SK-N-SH treated with all-trans-retinoic acid at 6 μM for 48 hours (cell line): ENCODE measurements around the gene NUS1.

Source experiments
- ATAC-seq: fragments of 200-7000 bp; cut with Tn5 transposase; 3 replicates; pipeline ENCODE4 v1.9.1; 2020; ENCODE audit warnings: mild to moderate bottlenecking, moderate library complexity
- ARNTL ChIP-seq: fragments of 450-650 bp; formaldehyde crosslinking; IDR thresholded peaks from 2 replicates; pipeline ENCODE4 v1.5.0; 2020; ENCODE audit warnings: low read depth, mild to moderate bottlenecking, moderate library complexity, borderline replicate concordance
- BACH2 ChIP-seq: fragments of 250-450 bp; sonication (Bioruptor Pico); IDR thresholded peaks from 2 replicates; pipeline ENCODE4 v1.9.0; 2021; ENCODE audit warnings: mild to moderate bottlenecking, borderline replicate concordance
- CREB5 ChIP-seq: fragments of 250-450 bp; sonication (Bioruptor Pico); IDR thresholded peaks from 2 replicates; pipeline ENCODE4 v1.5.1; 2020; ENCODE audit warnings: low read depth, mild to moderate bottlenecking, moderate library complexity
- CSDC2 ChIP-seq: fragments of 250-450 bp; sonication (Bioruptor Pico); IDR thresholded peaks from 2 replicates; pipeline ENCODE4 v1.5.0; 2020; ENCODE audit warnings: mild to moderate bottlenecking, moderate library complexity
- CSRNP3 ChIP-seq: fragments of 250-450 bp; sonication (Bioruptor Pico); IDR thresholded peaks from 2 replicates; pipeline ENCODE4 v1.5.1; 2021; ENCODE audit warnings: mild to moderate bottlenecking, moderate library complexity
- ESRRG ChIP-seq: fragments of 250-450 bp; sonication (Bioruptor Pico); IDR thresholded peaks from 2 replicates; pipeline ENCODE4 v1.6.1; 2021; ENCODE audit warnings: mild to moderate bottlenecking
- GLIS3 ChIP-seq: fragments of 250-450 bp; sonication (Bioruptor Pico); IDR thresholded peaks from 2 replicates; pipeline ENCODE4 v1.5.0; 2020; ENCODE audit warnings: mild to moderate bottlenecking, moderate library complexity
- ISL1 ChIP-seq: fragments of 250-450 bp; sonication (Bioruptor Pico); IDR thresholded peaks from 2 replicates; pipeline ENCODE4 v2.1.2; 2022; ENCODE audit warnings: mild to moderate bottlenecking, moderate library complexity
- PATZ1 ChIP-seq: fragments of 250-450 bp; sonication (Bioruptor Pico); IDR thresholded peaks from 2 replicates; pipeline ENCODE4 v1.8.0; 2020; ENCODE audit warnings: mild to moderate bottlenecking, moderate library complexity, borderline replicate concordance
- POU6F1 ChIP-seq: fragments of 250-450 bp; sonication (Bioruptor Pico); IDR thresholded peaks from 2 replicates; pipeline ENCODE4 v1.8.0; 2021; ENCODE audit warnings: low read depth, mild to moderate bottlenecking, moderate library complexity, borderline replicate concordance
- PPARA ChIP-seq: fragments of 250-450 bp; sonication (Bioruptor Pico); IDR thresholded peaks from 2 replicates; pipeline ENCODE4 v1.5.0; 2020; ENCODE audit warnings: mild to moderate bottlenecking, borderline replicate concordance
- RARB ChIP-seq: fragments of 250-450 bp; sonication (Bioruptor Pico); IDR thresholded peaks from 2 replicates; pipeline ENCODE4 v1.8.0; 2021; ENCODE audit warnings: mild to moderate bottlenecking, moderate library complexity
- SNAI2 ChIP-seq: fragments of 250-450 bp; sonication (Bioruptor Pico); IDR thresholded peaks from 2 replicates; pipeline ENCODE4 v1.5.0; 2020; ENCODE audit warnings: mild to moderate bottlenecking, moderate library complexity
- TCF4 ChIP-seq: fragments of 250-450 bp; sonication (Bioruptor Pico); IDR thresholded peaks from 2 replicates; pipeline ENCODE4 v1.8.0; 2021; ENCODE audit warnings: mild to moderate bottlenecking, moderate library complexity, borderline replicate concordance
- TOX ChIP-seq: fragments of 250-450 bp; sonication (Bioruptor Pico); IDR thresholded peaks from 2 replicates; pipeline ENCODE4 v1.8.0; 2021; ENCODE audit warnings: mild to moderate bottlenecking, moderate library complexity, borderline replicate concordance
- TSHZ2 ChIP-seq: fragments of 250-450 bp; sonication (Bioruptor Pico); IDR thresholded peaks from 2 replicates; pipeline ENCODE4 v1.5.0; 2020; ENCODE audit warnings: mild to moderate bottlenecking, moderate library complexity
- ZC3H10 ChIP-seq: fragments of 250-450 bp; sonication (Bioruptor Pico); IDR thresholded peaks from 2 replicates; pipeline ENCODE4 v1.5.1; 2021; ENCODE audit warnings: mild to moderate bottlenecking, moderate library complexity
- ZFP3 ChIP-seq: fragments of 250-450 bp; sonication (Bioruptor Pico); IDR thresholded peaks from 2 replicates; pipeline ENCODE4 v1.5.0; 2020; ENCODE audit warnings: mild to moderate bottlenecking, moderate library complexity
- ZFP30 ChIP-seq: fragments of 450-650 bp; formaldehyde crosslinking; IDR thresholded peaks from 2 replicates; pipeline ENCODE4 v1.5.0; 2022; ENCODE audit warnings: mild to moderate bottlenecking, moderate library complexity
- ZNF70 ChIP-seq: fragments of 450-650 bp; formaldehyde crosslinking; IDR thresholded peaks from 2 replicates; pipeline ENCODE4 v1.5.0; 2020; ENCODE audit warnings: mild to moderate bottlenecking, moderate library complexity
- ZNF8 ChIP-seq: fragments of 450-650 bp; formaldehyde crosslinking; IDR thresholded peaks from 2 replicates; pipeline ENCODE4 v1.5.0; 2020; ENCODE audit warnings: mild to moderate bottlenecking, moderate library complexity

Gene NUS1

GRCh38 chr6:117681162-117681741 lies 6.0 kb downstream of the NUS1 start:
- ATAC-seq, result no peak
- TF ChIP-seq TOX (CRISPR knock-in tag), result no peak
- TF ChIP-seq ZFP3 (CRISPR knock-in tag), result no peak
- no peak for TF ChIP-seq TCF4 (CRISPR knock-in tag)
- TF ChIP-seq ZNF70, result no peak
- no peak for TF ChIP-seq CSRNP3 (CRISPR knock-in tag)
- no peak for TF ChIP-seq BACH2 (CRISPR knock-in tag)
- no peak for TF ChIP-seq ESRRG
- TF ChIP-seq SNAI2 (CRISPR knock-in tag), result no peak
- no peak for TF ChIP-seq ZNF8
- TF ChIP-seq ARNTL (CRISPR knock-in tag), result no peak
- TF ChIP-seq TSHZ2 (CRISPR knock-in tag), result no peak
- TF ChIP-seq CSDC2 (CRISPR knock-in tag), result no peak
- TF ChIP-seq RARB (CRISPR knock-in tag), result no peak
- TF ChIP-seq ZC3H10 (CRISPR knock-in tag), result no peak
- TF ChIP-seq GLIS3, result no peak
- no peak for TF ChIP-seq ZFP30 (CRISPR knock-in tag)
- no peak for TF ChIP-seq POU6F1 (CRISPR knock-in tag)
- TF ChIP-seq CREB5, result no peak
- TF ChIP-seq PPARA (CRISPR knock-in tag), result no peak

GRCh38 chr6:117684749-117685148 lies 9.5 kb downstream of the NUS1 start:
- no peak for ATAC-seq
- no peak for TF ChIP-seq CREB5
- no peak for TF ChIP-seq ZFP30 (CRISPR knock-in tag)
- no peak for TF ChIP-seq TCF4 (CRISPR knock-in tag)
- TF ChIP-seq ZC3H10 (CRISPR knock-in tag), result no peak
- TF ChIP-seq PPARA (CRISPR knock-in tag), result no peak
- no peak for TF ChIP-seq ISL1 (CRISPR knock-in tag)
- no peak for TF ChIP-seq BACH2 (CRISPR knock-in tag)
- no peak for TF ChIP-seq TOX (CRISPR knock-in tag)
- no peak for TF ChIP-seq TSHZ2 (CRISPR knock-in tag)
- no peak for TF ChIP-seq PATZ1 (CRISPR knock-in tag)
- TF ChIP-seq ZNF70, result no peak
